GM04503 (cell line): Measurements from ENCODE around the gene MEGF9.
A peak's percentile ranks its signal among the peaks of the same experiment; 100 is the strongest.

Experiments used
- DNase-seq: peaks from one replicate; pipeline ENCODE4 v3.0.0-alpha.2; 2012; ENCODE audit warnings: low read depth

Gene MEGF9

GRCh38 chr9:120621941-120622340, 92.3 kb downstream of the MEGF9 start:
- DNase-seq: no peak

DNA sequence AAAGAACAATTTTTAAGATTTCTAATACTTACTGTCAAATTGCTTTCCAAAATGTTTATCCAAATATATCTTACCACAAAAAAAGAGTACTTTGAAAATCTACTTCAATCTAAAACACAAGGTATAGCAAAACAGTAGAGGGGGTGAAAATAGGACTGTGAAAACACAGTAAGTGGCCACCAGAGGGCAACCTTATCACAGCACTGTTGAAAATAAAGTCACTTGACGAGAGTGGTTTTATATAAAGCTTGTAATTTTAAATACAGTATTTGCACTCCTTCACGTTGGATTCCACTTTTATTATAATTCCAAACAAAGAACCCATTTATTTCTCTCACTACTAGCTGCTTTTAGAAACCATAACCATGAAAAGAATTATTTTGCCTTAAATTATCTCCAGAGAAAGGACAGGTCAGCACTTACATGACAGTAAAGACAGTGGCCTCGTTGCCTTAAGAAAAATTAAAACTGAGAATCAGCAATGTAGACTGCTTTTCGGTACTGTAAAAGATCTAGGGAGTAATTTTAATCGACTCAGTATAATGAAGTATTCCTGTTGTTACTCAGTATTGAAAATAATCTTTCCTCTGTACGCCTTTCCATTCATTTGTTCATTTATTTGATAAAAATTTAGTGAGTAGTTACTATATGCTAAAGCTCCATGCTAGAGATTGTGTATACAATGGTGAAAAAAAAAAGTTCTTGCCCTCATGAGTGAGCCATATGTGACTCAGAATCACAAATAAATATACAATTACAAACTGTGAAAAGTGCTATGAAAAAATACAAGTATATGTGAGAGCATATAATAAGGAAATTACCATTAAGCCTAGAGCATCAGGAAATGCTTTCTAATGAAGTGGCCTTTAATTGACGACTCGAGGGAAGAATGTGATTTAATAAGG, 94.3 kb downstream of the MEGF9 start:
- DNase-seq: no peak

DNA sequence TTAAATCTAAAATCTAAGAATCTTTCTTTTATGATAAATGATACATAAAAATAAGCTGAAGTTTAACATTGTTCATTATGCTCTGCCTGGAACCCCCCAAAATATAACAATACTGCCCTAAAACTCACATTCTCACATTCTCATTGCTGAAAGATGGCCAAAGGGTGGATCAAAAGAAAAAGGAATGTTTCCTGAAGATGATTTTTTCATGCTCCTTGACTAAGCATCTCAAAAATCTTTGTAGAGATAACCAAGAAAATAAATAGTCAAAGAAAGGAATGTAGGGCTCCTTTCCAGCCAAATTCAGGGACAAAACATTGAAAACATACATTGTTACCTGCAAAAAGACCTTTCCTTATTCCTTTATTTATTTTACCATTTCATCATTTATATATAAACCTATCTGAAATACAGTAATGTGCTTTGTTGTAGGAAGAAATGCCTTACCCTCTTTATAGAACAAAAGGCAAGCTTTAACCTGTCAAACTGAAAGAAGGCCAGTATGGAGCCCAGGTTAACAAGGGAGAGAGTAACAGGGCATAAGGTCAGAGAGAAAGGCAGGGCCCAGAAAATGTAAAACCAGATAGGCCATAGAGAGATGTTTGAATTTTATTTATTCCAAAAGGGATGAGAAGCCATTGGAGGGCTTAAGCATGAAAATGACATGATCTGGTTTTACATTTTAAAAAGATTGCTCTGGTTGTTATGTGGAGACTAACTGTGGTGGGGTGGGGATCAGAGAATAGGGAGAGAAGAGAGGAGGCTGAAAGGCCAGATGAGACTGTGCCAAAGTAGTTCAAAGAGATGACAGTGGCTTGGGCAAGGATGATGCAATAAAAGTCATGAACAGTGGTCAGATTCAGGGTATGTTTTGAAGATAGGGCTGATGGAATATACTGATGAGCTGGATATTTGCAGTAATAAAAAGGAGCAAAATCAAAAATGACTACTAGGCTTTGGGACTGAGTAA, 97.0 kb downstream of the MEGF9 start:
- DNase-seq: peak; percentile 32

GRCh38 chr9:120612218-120612617, 102.1 kb downstream of the MEGF9 start:
- no peak for DNase-seq

GRCh38 chr9:120611690-120612068, 102.6 kb downstream of the MEGF9 start:
- DNase-seq: no peak

GRCh38 chr9:120610975-120611689, 103.1 kb downstream of the MEGF9 start:
- DNase-seq: no peak

DNA sequence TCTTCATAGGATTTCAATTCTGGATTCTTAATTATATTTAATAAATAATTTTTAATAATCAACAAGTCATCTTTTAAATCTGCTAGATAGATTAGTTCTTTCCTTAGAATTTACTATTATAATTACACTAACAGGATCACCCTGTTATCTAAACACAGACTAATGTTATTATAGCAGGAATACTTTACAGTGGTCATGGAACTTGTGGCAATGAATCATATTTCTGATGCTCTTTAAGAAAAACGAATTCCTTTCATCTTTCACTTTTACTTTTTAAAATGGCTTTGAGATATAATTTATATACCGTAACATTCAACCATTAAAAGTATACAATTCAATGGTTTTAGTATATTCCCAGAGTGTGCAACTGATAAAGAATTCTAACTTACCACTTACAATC, 104.6 kb downstream of the MEGF9 start:
- no peak for DNase-seq

GRCh38 chr9:120608421-120608820, 105.8 kb downstream of the MEGF9 start:
- no peak for DNase-seq

DNA sequence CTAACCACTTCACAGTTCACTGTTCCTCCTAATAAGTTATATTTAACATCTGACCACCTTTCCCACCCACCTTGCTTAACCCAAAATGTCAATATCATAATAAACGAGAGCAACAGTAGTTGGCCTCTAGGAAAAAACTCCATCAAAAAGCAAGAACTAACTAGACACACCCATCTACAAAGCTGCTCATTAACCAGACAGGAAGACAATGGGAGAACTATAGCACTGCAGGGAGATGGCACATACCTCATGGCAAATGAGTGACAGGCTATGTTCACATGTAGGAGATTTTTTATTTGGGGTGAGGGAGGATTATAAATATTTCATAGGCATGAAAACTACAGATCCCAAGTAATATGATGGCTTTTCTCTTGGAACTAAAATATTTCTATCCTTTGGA, 110.7 kb downstream of the MEGF9 start:
- no peak for DNase-seq

DNA sequence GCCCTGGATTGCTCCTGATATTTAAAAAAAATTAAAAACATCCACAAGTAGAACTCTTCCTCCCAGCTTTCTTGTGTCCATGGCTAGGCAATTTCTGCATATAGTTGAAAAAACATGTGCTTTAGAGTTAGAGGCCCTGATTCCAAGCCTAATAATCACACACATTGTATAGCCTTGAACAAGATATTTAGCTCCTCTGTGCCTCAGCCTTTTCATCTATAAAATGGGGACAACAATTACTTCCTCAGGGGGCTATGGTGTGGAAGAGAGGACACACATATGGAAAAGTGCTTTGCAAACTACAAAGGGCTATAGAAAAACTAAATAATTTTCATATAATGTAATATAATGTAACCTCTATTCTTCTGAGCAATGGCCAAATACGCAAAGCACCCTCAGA, 111.3 kb downstream of the MEGF9 start:
- DNase-seq: no peak

- DNase-seq: no peak
Measured at GRCh38 chr9:120593955-120594277, 120.4 kb downstream of the MEGF9 start.

GRCh38 chr9:120593250-120593954, 120.9 kb downstream of the MEGF9 start:
- DNase-seq: no peak

DNA sequence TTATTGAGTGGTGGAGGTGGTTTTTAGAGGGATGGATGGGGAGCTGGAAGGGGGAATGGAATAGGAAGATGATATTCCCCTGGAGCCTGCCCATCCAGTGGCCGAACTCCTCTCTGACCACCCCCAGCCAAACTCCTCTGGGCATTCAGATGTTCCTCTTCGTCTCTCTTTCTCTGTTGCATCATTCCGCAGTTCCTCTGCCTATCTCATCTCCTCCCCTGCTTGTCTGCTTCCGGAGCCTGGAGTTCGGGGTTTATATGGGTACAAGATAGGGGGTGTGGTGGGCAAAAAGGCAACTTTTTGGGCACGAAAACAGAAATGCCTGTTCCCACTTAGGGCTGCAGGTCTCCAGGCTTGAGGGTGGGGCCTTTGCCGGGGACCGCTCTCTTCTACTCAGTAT, 122.1 kb downstream of the MEGF9 start:
- no peak for DNase-seq

- no peak for DNase-seq
Measured at GRCh38 chr9:120587328-120587727, 126.9 kb downstream of the MEGF9 start.

DNA sequence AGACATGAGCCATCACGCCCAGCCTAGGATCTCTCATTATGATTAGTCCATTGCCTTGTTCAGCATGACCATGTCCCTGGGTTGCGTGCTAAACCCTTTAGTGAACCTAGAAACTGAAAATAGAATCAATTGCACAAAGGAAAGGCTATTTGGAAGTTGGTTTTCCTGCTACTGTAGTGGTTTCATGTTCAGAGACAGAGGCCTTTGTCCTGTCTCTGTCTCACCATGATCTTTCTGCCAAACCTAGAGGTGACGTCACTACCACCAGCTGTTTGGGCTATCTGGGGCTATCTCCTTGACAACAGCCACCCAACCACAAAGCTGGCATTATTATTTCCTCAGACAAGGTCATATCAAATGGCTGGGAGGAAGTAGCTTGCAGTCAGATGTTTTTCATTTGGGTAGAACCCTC, 130.3 kb downstream of the MEGF9 start:
- DNase-seq: peak; percentile 97

DNA sequence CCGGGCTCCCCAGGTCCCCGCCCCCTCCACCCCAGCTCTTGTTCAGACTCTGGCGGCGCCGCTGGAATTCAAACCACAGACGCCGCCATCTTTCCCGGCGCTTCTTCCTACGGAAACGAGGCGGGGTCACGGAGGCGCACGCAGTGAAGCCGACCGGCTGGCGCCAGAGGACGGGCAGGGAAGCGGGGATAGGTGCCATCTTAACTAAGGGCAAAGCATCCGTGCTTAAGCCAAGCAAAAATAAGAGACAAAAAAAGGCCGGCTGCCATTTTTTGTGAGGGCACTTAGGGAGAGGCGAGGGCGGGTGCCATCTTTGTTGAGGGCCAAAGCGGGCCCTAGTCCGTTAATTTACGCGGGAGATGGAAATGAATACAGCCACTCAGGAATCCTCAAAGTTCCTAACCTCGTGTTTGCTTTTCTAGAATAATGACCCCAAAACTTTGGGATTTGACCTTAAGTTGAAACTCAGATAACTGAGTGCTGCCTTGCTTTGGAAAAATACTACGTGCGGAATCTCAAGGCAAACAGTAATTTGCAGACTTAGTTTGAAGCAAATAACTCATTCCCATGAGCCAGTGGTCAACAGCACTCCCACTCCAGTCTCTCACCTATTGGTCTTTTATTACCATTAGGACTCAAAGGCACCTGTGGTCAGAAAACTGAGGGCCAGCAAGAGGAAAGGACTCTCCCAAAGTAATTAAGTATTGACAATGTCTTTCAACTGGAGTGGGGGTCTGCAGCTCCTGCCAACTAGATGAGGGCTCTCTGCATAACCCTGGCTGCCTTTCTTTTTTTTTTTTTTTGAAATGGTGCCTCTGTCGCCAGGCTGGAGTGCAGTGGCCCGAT, 134.0 kb downstream of the MEGF9 start, which contains the start of gene CDK5RAP2:
TSS of gene CDK5RAP2 (minus strand) at position 117 of the 846 bp plus-strand sequence. CDS start 189 bp downstream, outside the sequence.
- peak; percentile 85 for DNase-seq

DNA sequence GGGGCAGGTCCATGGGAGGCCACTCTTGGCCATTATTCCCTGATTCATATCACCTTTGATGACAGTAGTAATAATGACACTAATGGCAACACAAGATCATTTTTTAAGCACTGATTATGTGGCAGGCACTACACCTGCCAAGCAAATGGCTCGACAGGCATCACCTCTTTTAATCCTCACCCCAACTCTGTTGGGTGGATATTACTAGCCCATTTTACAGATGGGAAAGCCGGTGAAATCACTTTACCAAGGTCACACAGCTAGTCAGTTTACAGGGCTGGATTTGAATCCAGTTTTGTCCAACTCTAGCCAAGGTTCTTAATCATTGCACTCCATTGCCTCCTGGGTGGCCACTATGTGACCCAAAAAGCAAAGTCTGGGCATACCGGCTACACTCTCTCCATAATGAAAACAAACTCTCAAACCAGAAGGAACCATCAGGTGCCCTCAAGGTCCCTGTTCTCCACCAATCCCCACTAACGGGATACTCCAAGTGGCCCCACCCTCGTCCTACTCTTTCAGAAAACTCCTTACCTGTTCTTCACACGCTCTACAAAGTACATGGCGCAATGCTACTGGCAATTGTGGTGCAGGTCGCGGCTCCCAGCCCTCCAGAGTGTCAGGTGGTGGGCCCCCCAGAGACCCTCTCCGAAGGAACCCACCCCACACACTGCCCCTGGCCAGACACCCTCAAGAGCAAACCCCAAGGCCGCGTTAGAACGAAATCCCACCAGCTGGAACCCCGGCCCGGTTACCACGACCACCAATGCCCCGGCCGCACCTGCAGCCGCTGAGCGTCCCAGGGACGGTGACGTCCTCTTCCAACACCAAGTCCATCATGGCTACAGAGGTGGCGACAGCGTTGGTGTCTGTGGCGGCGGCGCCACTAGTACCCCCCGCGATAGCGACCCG, 134.9 kb downstream of the MEGF9 start:
- DNase-seq: no peak

- no peak for DNase-seq
Measured at GRCh38 chr9:120574473-120574872, 139.8 kb downstream of the MEGF9 start.

DNA sequence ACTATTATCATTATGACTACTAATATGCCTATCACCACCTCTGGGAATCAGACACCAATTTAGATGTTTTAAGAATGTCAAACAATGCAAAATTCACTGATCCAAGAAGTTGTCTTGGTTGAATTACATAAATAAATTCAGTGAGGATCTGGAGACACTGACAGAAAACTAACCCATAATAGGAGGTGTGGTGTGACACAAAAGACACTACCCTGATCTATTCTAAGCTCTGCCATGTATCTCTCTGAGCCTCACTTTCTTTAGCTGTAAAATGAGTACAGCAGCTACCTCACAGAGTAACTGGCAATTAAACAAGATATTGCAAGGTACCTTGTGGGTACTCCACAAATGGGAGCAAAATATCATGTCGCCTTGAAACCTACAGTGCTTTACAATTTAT, 141.8 kb downstream of the MEGF9 start:
- DNase-seq: no peak
